ENCODE results near the gene SLC38A2.

The SLC38A2 gene

DNA sequence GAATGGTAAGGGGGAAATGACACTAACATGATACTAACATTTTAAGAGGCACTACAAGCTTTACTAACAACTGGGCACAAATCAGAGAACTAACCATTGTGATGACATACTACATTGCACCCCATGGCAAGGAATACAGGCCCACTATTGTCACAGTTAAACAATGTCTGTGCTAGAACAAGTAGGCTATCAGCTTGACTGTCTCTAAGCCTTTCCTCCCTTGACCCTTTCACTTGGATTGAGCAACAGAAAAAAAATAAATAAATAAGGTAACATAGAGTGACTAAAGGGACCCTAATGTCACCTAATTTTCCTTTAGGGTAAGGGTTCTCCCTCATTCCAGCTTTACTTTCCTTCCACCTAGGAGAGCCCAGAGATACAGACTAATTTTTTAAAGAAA, 4.4 kb downstream of the SLC38A2 start:
- TF ChIP-seq, protein P1, sequence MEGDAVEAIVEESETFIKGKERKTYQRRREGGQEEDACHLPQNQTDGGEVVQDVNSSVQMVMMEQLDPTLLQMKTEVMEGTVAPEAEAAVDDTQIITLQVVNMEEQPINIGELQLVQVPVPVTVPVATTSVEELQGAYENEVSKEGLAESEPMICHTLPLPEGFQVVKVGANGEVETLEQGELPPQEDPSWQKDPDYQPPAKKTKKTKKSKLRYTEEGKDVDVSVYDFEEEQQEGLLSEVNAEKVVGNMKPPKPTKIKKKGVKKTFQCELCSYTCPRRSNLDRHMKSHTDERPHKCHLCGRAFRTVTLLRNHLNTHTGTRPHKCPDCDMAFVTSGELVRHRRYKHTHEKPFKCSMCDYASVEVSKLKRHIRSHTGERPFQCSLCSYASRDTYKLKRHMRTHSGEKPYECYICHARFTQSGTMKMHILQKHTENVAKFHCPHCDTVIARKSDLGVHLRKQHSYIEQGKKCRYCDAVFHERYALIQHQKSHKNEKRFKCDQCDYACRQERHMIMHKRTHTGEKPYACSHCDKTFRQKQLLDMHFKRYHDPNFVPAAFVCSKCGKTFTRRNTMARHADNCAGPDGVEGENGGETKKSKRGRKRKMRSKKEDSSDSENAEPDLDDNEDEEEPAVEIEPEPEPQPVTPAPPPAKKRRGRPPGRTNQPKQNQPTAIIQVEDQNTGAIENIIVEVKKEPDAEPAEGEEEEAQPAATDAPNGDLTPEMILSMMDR (IDR thresholded peaks at IDR 0.05; ENCODE audit: low read depth, low read length, missing control alignments): no peak
- peak overlapping the region; percentile 73 for H3K4me3 ChIP-seq (replicated peaks; ENCODE audit: low read depth, low read length)
- DNase-seq (ENCODE audit: extremely low read depth, low read depth): no peak

DNA sequence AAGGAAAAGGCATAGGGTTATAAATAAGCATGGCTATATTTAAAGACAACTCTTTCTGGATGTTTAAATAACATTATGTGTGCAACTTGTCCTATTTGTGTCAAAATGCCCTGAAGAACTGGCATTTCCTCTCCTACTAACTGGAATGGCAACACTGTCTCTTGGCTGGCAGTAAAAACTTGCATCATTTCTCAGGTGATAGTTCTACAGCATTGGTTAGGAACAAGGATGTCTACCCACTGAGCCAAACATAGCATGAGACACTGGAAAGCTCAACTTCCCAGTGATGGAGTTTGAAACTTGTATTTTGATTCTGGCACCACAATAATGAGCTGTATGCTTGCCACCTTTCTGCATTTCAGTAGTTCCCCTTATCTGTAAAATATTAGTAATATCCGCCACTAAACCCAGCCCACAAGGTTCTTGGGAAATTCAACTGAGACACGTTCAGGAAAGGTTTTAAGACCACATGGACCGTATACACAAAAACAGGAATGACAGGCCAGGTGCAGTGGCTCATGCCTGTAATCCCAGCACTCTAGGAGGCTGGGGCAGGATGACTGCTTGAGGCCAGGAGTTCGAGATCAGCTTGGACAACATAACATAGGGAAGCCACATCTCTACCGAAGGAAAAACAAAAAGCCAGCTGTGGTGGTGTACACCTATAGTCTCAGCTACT, 5.1 kb downstream of the SLC38A2 start:
- H3K4me3 ChIP-seq (replicated peaks; ENCODE audit: low read depth, low read length): peak overlapping the region; percentile 73
- TF ChIP-seq, protein P1 (IDR thresholded peaks at IDR 0.05; ENCODE audit: low read depth, low read length, missing control alignments): no peak
- no peak for DNase-seq (ENCODE audit: extremely low read depth, low read depth)

DNA sequence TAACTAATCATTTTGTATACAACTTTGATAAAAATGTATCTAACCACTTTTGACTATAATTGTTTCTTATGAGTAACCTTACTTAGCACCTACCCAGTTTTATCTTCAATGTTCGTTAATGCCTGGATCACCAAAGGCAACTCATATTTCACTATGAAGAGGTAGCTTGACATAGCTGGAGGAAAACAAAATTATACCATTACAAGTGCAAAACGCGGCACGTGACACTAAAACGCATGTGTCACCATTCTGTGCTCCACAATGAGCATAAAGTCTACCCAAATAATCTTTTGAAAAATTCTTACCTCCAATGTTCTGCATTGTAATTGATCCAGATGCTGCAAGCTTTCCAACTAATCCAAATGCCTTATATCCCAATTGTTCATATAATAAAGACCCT, 5.8 kb downstream of the SLC38A2 start:
- TF ChIP-seq, protein P1 (IDR thresholded peaks at IDR 0.05; ENCODE audit: low read depth, low read length, missing control alignments): no peak
- peak overlapping the region; percentile 73 for H3K4me3 ChIP-seq (replicated peaks; ENCODE audit: low read depth, low read length)
- DNase-seq (ENCODE audit: extremely low read depth, low read depth): no peak

DNA sequence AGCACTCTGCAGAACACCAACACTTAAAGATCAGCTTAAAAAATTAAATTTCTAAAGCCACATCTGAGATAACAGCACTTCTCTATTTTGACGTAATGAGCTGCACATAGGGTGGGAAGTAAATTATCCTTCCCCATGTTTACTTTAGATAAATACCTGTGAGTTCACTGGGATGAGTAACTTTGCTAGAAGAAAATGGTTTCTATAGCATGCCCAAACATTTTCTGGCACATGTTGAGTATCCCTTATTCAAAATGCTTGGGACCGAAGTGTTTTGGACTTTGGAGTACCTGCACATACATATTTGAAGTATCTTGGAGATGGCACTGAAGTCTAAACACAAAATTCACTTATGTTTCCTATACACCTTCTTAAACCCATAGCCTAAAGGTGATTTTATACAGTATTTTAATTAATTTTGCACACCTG, 6.6 kb downstream of the SLC38A2 start:
- no peak for DNase-seq (ENCODE audit: extremely low read depth, low read depth)
- H3K4me3 ChIP-seq (replicated peaks; ENCODE audit: low read depth, low read length): peak overlapping the region; percentile 10; the same call in 1 of the 2 replicates
- TF ChIP-seq, protein P1 (IDR thresholded peaks at IDR 0.05; ENCODE audit: low read depth, low read length, missing control alignments): no peak

DNA sequence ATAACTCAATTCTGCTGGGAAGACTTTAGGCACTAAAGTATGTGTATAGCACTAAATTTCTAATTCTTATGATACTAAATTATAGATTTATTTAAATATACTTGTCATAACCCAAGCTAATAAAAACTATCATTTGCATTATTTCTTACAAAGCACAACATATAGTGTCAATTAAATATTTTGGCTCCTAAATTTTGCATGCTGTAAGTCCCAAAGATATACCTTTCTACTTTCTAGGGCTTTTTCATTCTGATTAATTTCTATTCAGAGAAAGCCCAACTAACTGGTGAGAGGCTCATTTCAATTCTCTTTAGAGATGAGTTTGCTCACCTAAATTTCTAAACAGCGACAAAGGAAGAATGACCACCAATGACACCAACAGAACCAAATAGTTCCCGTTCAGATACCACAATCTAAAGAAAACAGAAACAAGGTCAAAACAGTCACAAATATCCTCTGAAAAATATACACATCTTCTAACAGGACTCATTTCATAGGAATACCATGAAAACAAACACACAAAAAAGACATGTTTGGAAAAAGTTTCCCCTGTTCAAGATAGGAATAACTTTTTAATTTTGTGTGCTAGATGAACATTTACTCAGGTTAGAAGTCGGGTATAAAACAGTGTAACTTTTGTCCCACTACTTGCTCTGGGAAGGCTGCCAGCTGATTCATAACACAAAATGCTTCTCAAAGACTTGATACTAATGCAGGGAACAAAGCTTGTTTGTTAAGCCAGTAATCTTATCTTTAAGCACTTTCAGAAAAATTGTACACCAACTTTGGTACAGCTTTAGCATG, 7.6 kb downstream of the SLC38A2 start:
- DNase-seq (ENCODE audit: extremely low read depth, low read depth): no peak
- no peak overlapping the region for H3K4me3 ChIP-seq (replicated peaks; ENCODE audit: low read depth, low read length)
- TF ChIP-seq, protein P1 (IDR thresholded peaks at IDR 0.05; ENCODE audit: low read depth, low read length, missing control alignments): no peak

DNA sequence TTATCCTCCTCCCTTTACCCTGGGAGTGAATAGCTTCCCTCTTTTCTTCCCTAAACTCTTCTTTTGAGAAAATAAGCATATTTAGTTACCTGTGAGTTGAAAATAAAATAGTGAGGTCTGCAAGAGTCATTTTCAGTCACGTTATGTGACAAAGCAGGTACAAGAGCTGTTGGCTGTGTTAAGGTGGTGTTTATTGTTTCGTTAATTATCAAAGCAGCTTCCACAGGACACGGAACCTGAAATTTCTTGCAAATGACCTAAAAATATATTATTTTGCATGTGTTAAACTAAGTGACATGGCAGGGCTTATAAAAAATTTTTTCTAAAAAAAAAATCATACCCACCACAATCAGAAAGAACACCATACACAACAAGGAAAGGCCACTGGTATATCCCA, 8.3 kb downstream of the SLC38A2 start:
- no peak for DNase-seq (ENCODE audit: extremely low read depth, low read depth)
- TF ChIP-seq, protein P1 (IDR thresholded peaks at IDR 0.05; ENCODE audit: low read depth, low read length, missing control alignments): no peak
- H3K4me3 ChIP-seq (replicated peaks; ENCODE audit: low read depth, low read length): no peak overlapping the region

All from HFF-Myc (cell line).